Stimulated activated CD8-positive, alpha-beta memory T cell treated with anti-CD3 and anti-CD28 coated beads, Interleukin-15, amount 100 ng/mL, for 48 hours (primary cell): Measurements from ENCODE around the gene MEF2D.

Experiments
- DNase-seq, 2 donors: peaks; one replicate each; pipeline ENCODE4 v3.0.0-alpha.2; 2020; ENCODE audit warnings: low read depth in 2 of 2

MEF2D gene

GRCh38 chr1:156500543-156500792 is at the start of gene MEF2D:
TSS of gene MEF2D (minus strand) at chr1:156500775. CDS start at chr1:156483292, 17,483 bp downstream.
- no peak for DNase-seq

GRCh38 chr1:156550346-156550745 is 49.8 kb upstream of the MEF2D start:
- DNase-seq = no peak

- no peak for DNase-seq
Observed at GRCh38 chr1:156549831-156550230, 49.3 kb upstream of the MEF2D start.

GRCh38 chr1:156549390-156549789 is 48.8 kb upstream of the MEF2D start:
- no peak for DNase-seq

- DNase-seq = no peak
Observed at GRCh38 chr1:156547982-156548381, 47.4 kb upstream of the MEF2D start.

- no peak for DNase-seq
Observed at GRCh38 chr1:156547434-156547833, 46.9 kb upstream of the MEF2D start.

GRCh38 chr1:156546267-156546666 is 45.7 kb upstream of the MEF2D start:
- no peak for DNase-seq

GRCh38 chr1:156544592-156545102 is 44.1 kb upstream of the MEF2D start:
- DNase-seq = no peak

GRCh38 chr1:156543066-156543465 is 42.5 kb upstream of the MEF2D start:
- no peak for DNase-seq

GRCh38 chr1:156540955-156541354 is 40.4 kb upstream of the MEF2D start:
- no peak for DNase-seq

GRCh38 chr1:156539818-156540355 is 39.3 kb upstream of the MEF2D start:
- no peak for DNase-seq

GRCh38 chr1:156538711-156539440 is 38.3 kb upstream of the MEF2D start:
- DNase-seq = no peak

- no peak for DNase-seq
Observed at GRCh38 chr1:156537027-156537426, 36.5 kb upstream of the MEF2D start.

- DNase-seq = no peak
Observed at GRCh38 chr1:156534424-156535060, 34.0 kb upstream of the MEF2D start.

- DNase-seq = no peak
Observed at GRCh38 chr1:156533568-156534220, 33.1 kb upstream of the MEF2D start.

GRCh38 chr1:156532374-156532773 is 31.8 kb upstream of the MEF2D start:
- DNase-seq = no peak

- DNase-seq = no peak
Observed at GRCh38 chr1:156530006-156530405, 29.4 kb upstream of the MEF2D start.

GRCh38 chr1:156528875-156529425 is 28.4 kb upstream of the MEF2D start:
- DNase-seq = no peak

- DNase-seq = no peak
Observed at GRCh38 chr1:156528231-156528630, 27.7 kb upstream of the MEF2D start.

- no peak for DNase-seq
Observed at GRCh38 chr1:156527584-156527983, 27.0 kb upstream of the MEF2D start.

- DNase-seq = no peak
Observed at GRCh38 chr1:156525856-156526489, 25.4 kb upstream of the MEF2D start.

- DNase-seq = no peak
Observed at GRCh38 chr1:156525071-156525501, 24.5 kb upstream of the MEF2D start.
